ENCODE measurements around the gene TMEM248. TPM values are rescaled to one million over a fixed set of nuclear protein-coding genes. Genes with fewer than 3 reads are reported as not detected.

The TMEM248 gene
- total and polyA plus RNA-seq, 2 of the 8 experiments (the other 6 are each of a cell fraction or from before 2014, with no cell fraction given): 63.6 to 126 TPM

DNA sequence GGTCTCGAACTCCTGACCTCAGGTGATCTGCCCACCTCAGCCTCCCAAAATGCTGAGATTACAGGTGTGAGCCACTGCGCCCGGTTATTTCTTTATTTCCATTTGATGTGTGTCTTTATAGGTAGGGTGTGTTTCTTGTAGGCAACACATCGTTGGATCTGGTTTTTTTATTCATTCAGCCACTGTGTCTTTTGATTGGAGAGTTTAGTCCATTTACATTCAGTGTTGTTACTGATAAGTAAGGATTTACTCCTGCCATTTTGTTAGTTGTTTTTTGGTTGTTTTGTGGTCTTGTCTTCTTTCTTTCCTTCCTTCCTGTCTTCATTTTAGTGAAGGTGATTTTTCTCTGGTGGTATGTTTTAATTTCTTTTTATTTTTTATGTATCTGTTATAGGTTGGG lies 16.9 kb downstream of the TMEM248 start:
- Histone ChIP-seq H3K18ac (ENCODE audit: extremely low read depth, low read length) (no peak overlapping the region), H3K4me2 (ENCODE audit: insufficient read depth in 1 of 2, low read depth in 2 of 2, low read length in 2 of 2) (no peak overlapping the region), H3K4me3 (ENCODE audit: extremely low read depth in 1 of 4, insufficient read depth in 2 of 4, low read depth in 3 of 4, low read length in 4 of 4) (no peak overlapping the region), H3K4me1 (replicated peaks in 1 of 4; ENCODE audit: control insufficient read depth in 3 of 4, insufficient read depth in 4 of 4, low read length in 3 of 4) (no peaks in the 10 kb centered on the region), H3K23ac (ENCODE audit: insufficient read length) (no peak overlapping the region), H3K36me3 (ENCODE audit: control insufficient read depth in 2 of 4, insufficient read depth in 4 of 4, low read length in 3 of 4) (peaks cover 0 to 9% (median under 1%) of the 10 kb centered on the region in 4 experiments; a peak in 3 of 8 replicates), H3K79me1 (ENCODE audit: low read depth, low read length) (0 out of 2 replicates have a peak, but pooled peaks cover 4% of the 10 kb centered on the region), H2BK5ac (ENCODE audit: low read depth, low read length) (no peak overlapping the region), H4K8ac (ENCODE audit: extremely low read depth, insufficient read depth, low read length) (no peak overlapping the region), H3K27ac (ENCODE audit: low read depth, low read length) (no peak overlapping the region), H3K79me2 (ENCODE audit: control insufficient read depth in 1 of 2, insufficient read depth in 2 of 2, low read length in 2 of 2) (peaks cover 0 to 67% of the 10 kb centered on the region in 2 experiments; a peak in 2 of 4 replicates), H2BK12ac (ENCODE audit: low read depth, low read length) (no peak overlapping the region), H3K27me3 (replicated peaks in 1 of 4; ENCODE audit: control insufficient read depth in 3 of 4, extremely low read depth in 1 of 4, insufficient read depth in 3 of 4, low read length in 3 of 4) (no peaks in the 10 kb centered on the region), H2AFZ (ENCODE audit: low read length) (no peak overlapping the region), H2BK20ac (ENCODE audit: low read length) (no peak overlapping the region), H2BK15ac (ENCODE audit: low read length) (no peak overlapping the region), H4K91ac (replicated peaks; ENCODE audit: insufficient read length, low read length) (no peak overlapping the region), H2AK5ac (ENCODE audit: low read depth, low read length) (no peak overlapping the region), H2BK120ac (replicated peaks; ENCODE audit: low read depth, low read length) (no peak overlapping the region), H3K9ac (replicated peaks in 1 of 4; ENCODE audit: extremely low read depth in 1 of 4, low read depth in 3 of 4, low read length in 3 of 4) (no peak overlapping the region), H3K23me2 (ENCODE audit: low read depth, low read length) (no peaks in the 10 kb centered on the region; the same call in 1 of the 2 replicates), H3K56ac (replicated peaks; ENCODE audit: insufficient read length, low read depth, low read length) (no peak overlapping the region), H3K9me3 (ENCODE audit: insufficient read depth in 2 of 2, low read depth in 1 of 2, low read length in 1 of 2) (no peaks in the 10 kb centered on the region), H3K14ac (ENCODE audit: insufficient read length) (no peak overlapping the region), H4K20me1 (replicated peaks in 1 of 2; ENCODE audit: control insufficient read depth in 1 of 2, insufficient read depth in 2 of 2, low read length in 2 of 2) (peaks cover 0 to 3% of the 10 kb centered on the region in 2 experiments), H4K5ac (ENCODE audit: insufficient read length, low read depth, low read length) (no peak overlapping the region), H3K4ac (replicated peaks; ENCODE audit: insufficient read length, low read depth, low read length) (no peak overlapping the region)
- FAIRE-seq (no peak), DNase-seq (ENCODE audit: low read depth in 1 of 2, low spot score in 2 of 2) (no peak)
- 93% methylated on average over 4 of the region's 4 CpGs; no CpG with 5 or more reads in 1 of the 2 experiments for WGBS, 2 experiments (ENCODE audit: extremely low coverage in 1 of 2, insufficient coverage in 1 of 2, insufficient read length in 1 of 2, insufficient replicate concordance in 2 of 2, low coverage in 1 of 2, low lambda C conversion rate in 2 of 2, missing lambda C conversion rate in 1 of 2)
- POLR2A ChIA-PET (ENCODE audit: partially characterized antibody): interaction anchor here (0.6 kb wide), 1 partner anchor 231 kb away, joined by 3 read pairs; no protein-coding TSS in a partner anchor
- no peak for TF ChIP-seq TAF7 (optimal IDR thresholded peaks at IDR 0.05; ENCODE audit: borderline replicate concordance, low read depth, low read length)
- no peak for TF ChIP-seq GABPA (IDR thresholded peaks at IDR 0.05; ENCODE audit: borderline replicate concordance, insufficient read depth, low read length)
- TF ChIP-seq YY1 (IDR thresholded peaks at IDR 0.05; ENCODE audit: low read depth, low read length): no peak
- CTCF ChIA-PET (ENCODE audit: partially characterized antibody): no interaction called here

Data from H1 (cell line).